ENCODE results near the gene TLL2. TPM values are rescaled to one million over a fixed set of nuclear protein-coding genes. Genes with fewer than 3 reads are reported as not detected.

Gene TLL2
- total and polyA plus RNA-seq, 11 donors = 1.8 to 8.6 (median 4.6) TPM

GRCh38 chr10:96359616-96360015, 154.1 kb downstream of the TLL2 start:
- WGBS, 4 donors = 80 to 86% (median 85%) methylated on average over 6 of the region's 6 CpGs
- no peaks in the 10 kb centered on the region for H3K4me1 ChIP-seq
- no peak overlapping the region for H3K27ac ChIP-seq
- intact Hi-C loops (cut with DNase I) = no loop called here
- H3K27me3 ChIP-seq = peaks cover 0 to 14% (median 0%) of the 10 kb centered on the region in 9 donors
- no peak overlapping the region for H3K4me3 ChIP-seq
- DNase-seq (no peak), ATAC-seq (no peak)
- H3K9me3 ChIP-seq = no peaks in the 10 kb centered on the region
- no peak for TF ChIP-seq CTCF (IDR thresholded peaks at IDR 0.05)
- no peak for TF ChIP-seq POLR2A (IDR thresholded peaks at IDR 0.05)
- H3K36me3 ChIP-seq = no peaks in the 10 kb centered on the region

GRCh38 chr10:96358851-96359540, 154.7 kb downstream of the TLL2 start, which contains the start of gene OPALIN:
TSS of gene OPALIN (minus strand) at chr10:96359002. CDS start at chr10:96358896, 106 bp downstream.
- Histone ChIP-seq H3K27ac (no peak within 1 kb of the TSS), H3K36me3 (no peaks in the 10 kb centered on the region), H3K9me3 (no peaks in the 10 kb centered on the region), H3K4me1 (no peaks in the 10 kb centered on the region), H3K27me3 (peaks cover 0 to 14% (median 0%) of the 10 kb centered on the region in 9 donors), H3K4me3 (no peak within 1 kb of the TSS)
- TF ChIP-seq CTCF (IDR thresholded peaks at IDR 0.05) (no peak), POLR2A (IDR thresholded peaks at IDR 0.05) (no peak)
- intact Hi-C loops (cut with DNase I) = no loop called here
- ATAC-seq (no peak), DNase-seq (no peak)
- 65 to 85% (median 71%) methylated on average over 7 of the region's 7 CpGs for WGBS, 4 donors

- no peak overlapping the region for H3K4me3 ChIP-seq
- DNase-seq = no peak
- peaks cover 0 to 14% (median 0%) of the 10 kb centered on the region in 9 donors for H3K27me3 ChIP-seq
- WGBS, 4 donors = 61 to 80% (median 68%) methylated on average over 7 to 8 of the region's 8 CpGs
- no peak for ATAC-seq
- H3K4me1 ChIP-seq = no peaks in the 10 kb centered on the region
- no peaks in the 10 kb centered on the region for H3K9me3 ChIP-seq
- TF ChIP-seq CTCF (IDR thresholded peaks at IDR 0.05) = no peak
- TF ChIP-seq POLR2A (IDR thresholded peaks at IDR 0.05) = no peak
- H3K27ac ChIP-seq = no peak overlapping the region
- intact Hi-C loops (cut with DNase I) = no loop called here
- no peaks in the 10 kb centered on the region for H3K36me3 ChIP-seq
Measured at GRCh38 chr10:96357038-96357620, 156.6 kb downstream of the TLL2 start.

- no peak for ATAC-seq
Measured at GRCh38 chr10:96352582-96352981, 161.1 kb downstream of the TLL2 start.

More at GRCh38 chr10:96352582-96352981, 161.1 kb downstream of the TLL2 start:
- Histone ChIP-seq H3K36me3 (no peaks in the 10 kb centered on the region), H3K4me1 (no peaks in the 10 kb centered on the region), H3K27me3 (peaks cover 0 to 11% (median 0%) of the 10 kb centered on the region in 9 donors), H3K27ac (no peak overlapping the region), H3K9me3 (no peaks in the 10 kb centered on the region), H3K4me3 (no peak overlapping the region)
- DNase-seq = no peak
- WGBS, 4 donors = 63 to 71% (median 68%) methylated on average over 4 of the region's 4 CpGs
- intact Hi-C loops (cut with DNase I) = no loop called here
- TF ChIP-seq CTCF (IDR thresholded peaks at IDR 0.05) (no peak), POLR2A (IDR thresholded peaks at IDR 0.05) (no peak)
